Measurements from ENCODE around the gene MKLN1. TPM values are rescaled to one million over a fixed set of nuclear protein-coding genes. Genes with fewer than 3 reads are reported as not detected.
"Not testable (repeated sequence)": the region's sequence is repeated elsewhere in the genome, so short reads cannot be mapped to it uniquely, and the experiment has no call there.

The MKLN1 gene
- total RNA-seq, 1 experiment from 2014 or later: 42.6 TPM

DNA sequence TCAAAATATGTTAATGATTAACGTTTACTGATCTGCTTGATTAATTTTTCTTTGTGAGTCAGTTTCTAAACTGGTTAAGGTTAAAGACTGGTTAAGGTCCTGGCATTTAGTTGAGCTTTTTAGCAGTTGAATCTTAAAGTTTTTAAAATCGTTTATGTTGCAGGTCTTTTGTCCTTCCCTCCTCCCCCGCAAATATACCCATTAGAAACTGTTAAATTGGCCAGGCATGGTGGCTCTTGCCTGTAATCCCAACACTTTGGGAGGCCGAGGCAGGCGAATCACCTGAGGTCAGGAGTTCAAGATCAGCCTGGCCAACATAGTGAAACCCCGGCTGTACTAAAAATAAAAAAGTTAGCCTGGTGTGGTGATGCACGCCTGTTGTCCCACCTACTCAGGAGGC lies 127.9 kb downstream of the MKLN1 start:
- no peak for DNase-seq (ENCODE audit: extremely low read depth, low read depth)

DNA sequence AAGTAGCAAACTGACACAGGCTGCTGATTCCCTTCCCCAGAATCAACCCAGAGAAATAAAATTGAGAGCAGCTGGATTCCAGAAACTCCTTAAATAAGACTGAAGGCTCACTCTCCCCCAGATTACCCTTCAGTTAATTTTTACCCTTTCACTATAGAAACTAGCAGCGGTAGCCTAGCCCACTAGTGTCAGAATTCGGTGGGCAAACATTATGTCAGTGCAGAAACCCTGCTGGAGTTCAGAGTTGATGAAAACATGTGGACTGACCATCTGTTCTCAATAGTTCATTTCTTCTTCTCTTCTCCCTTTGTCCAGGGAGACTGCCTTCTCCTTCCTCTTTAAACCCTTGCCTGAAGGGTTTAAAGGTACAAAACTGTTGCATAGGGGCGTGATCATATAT lies 128.7 kb downstream of the MKLN1 start:
- DNase-seq (ENCODE audit: extremely low read depth, low read depth): no peak

DNA sequence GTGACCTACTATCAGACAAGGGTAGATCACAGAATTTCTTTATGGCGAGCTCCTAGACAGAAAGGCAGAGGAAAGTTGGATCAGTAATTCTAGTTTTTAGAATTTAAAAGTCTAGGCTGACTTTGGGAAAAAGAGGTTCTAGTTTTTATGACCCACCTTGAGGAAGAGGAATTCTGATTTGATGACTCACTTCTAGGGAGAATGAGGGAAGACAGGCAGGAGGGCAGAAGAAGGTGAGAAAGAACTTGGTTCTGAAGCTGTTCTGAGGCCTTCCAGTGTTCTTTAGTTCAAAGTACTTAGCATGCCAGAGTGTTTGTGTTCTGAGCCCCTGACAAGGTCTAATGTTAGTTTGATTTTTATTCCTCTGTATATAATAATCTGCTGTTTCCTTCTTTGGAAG lies 131.6 kb downstream of the MKLN1 start:
- DNase-seq (ENCODE audit: extremely low read depth, low read depth): no peak

DNA sequence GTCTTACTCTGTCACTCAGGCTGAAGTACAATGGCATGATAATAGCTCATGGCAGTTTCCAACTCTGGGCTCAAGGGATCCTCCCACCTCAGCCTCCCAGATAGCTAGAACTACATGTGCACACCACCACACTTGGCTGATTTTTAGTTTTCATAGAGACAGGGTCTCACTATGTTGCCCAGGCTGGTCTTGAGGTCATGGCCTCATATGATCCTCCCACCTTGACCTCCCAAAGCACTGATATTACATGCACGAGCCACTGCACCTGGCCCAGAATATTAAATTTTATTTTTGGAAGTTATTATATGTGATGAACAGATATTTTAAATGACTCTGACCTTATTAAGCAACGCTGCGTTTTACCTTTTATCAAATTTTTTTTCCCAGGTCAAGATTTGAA lies 134.4 kb downstream of the MKLN1 start:
- DNase-seq (ENCODE audit: extremely low read depth, low read depth): no peak

DNA sequence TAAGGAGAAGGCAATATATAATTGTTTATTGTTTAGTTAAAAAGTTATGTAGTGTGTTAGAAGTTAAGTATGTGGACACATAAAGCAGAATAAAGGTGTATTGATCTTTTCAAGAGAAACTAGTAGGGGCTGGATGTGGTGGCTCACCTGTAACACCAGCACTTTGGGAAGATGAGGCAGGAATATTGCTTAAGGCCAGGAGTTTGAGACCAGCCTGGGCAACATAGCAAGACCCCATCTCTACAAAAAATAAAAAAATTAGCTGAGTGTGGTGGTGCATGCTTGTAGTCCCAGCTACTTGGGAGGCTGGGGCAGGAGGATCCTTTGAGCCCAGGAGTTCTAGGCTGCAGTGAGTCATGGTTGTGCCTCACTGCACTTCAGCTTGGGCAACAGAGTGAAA lies 135.0 kb downstream of the MKLN1 start:
- DNase-seq (ENCODE audit: extremely low read depth, low read depth): not testable (repeated sequence)

DNA sequence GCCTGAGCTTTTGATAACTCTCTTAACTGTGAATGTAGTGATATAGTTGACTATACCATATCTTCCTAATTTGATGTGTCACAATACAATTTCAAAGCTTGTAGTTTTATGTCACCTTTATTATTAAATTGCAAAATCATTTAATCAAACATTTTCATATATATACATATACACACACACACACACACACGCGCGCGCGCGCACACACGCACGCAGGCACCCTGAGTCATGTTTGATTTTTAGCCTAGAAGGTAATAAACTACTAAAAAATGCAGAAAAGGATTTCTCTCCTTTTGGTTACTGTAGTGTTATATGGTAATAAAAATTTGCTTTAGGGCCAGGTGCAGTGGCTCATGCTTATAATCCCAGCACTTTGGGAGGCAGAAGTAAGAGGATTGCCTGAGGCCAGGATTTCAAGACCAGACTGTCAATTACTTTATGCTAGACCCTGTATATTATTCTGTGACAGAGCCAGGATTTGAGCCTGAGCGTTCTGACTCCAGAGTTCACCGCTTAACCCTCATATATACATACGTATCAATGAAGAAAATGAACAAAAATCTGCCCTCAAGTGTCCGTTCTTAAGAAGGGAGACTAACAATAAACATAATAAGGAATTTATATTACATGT lies 139.2 kb downstream of the MKLN1 start:
- DNase-seq (ENCODE audit: extremely low read depth, low read depth): no peak

DNA sequence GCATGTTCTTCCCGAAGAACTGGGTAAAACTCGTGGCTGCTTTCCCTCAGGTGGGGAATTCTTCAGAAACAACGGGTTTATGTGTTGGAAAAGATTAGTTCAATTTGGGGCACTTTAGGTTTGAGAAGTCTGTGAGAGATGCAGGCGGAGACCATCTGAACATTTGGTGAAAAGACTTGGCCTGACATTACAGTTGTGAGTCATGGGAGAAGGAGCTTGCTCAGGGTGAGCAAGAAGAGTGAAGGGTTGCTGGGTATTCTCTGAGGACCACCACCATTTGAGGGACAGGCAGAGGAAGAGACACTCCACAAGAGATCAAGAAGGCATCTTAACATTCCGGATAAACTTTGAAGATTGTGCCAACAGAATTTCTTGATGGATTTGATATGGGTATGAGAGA lies 140.1 kb downstream of the MKLN1 start:
- no peak for DNase-seq (ENCODE audit: extremely low read depth, low read depth)

DNA sequence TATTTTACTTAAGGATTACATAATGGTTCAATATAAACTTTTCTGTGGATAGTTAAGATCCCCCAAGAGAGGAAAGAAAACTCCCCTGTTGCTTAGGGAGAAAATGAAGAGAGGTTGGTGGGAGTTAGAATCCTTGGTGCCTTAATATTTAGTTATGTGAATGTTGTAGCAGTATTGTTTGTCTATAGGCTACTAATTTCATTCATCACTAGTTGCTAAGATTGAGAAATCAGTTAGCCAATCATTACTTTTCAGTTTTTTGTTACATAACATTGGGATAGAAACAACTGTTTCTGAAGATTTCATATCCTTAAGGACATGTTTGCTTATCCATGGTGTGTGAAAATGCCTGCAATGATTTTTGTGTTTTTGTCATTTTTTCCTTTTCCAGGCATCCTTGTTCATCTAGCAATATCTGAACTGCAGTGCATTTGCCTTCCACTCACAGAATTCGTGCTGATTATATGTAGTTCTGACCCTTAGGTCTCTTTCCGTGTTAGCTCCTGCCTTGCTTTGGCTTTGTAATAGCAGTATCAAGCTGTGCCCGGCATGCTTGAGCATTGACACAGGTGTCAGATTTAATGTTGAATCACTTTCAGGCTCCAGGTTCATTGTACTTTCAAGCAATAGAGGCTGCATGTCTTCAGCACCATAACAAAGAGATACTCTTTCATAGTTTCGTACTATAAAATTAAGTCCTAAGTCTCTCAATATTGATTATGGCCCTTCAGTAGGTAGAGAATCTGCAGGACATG lies 143.8 kb downstream of the MKLN1 start:
- no peak for DNase-seq (ENCODE audit: extremely low read depth, low read depth)

DNA sequence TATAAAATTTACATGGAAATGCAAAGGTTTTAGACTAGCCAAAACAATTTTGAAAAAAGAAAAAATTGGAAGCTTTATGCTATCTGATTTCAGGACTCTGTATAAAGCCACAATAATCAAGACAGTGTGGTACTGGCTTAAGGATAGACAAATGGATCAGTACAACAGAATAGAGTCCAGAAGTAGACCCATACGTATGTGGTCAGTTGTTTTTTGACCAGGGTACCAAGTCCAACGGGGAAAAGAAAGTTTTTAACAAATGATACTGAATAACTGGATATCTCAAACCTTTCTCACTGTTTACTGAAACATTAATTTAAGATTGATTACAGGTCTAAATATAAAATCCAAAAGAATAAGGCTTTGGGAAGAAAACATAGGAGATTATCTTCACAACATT lies 149.1 kb downstream of the MKLN1 start:
- no peak for DNase-seq (ENCODE audit: extremely low read depth, low read depth)

DNA sequence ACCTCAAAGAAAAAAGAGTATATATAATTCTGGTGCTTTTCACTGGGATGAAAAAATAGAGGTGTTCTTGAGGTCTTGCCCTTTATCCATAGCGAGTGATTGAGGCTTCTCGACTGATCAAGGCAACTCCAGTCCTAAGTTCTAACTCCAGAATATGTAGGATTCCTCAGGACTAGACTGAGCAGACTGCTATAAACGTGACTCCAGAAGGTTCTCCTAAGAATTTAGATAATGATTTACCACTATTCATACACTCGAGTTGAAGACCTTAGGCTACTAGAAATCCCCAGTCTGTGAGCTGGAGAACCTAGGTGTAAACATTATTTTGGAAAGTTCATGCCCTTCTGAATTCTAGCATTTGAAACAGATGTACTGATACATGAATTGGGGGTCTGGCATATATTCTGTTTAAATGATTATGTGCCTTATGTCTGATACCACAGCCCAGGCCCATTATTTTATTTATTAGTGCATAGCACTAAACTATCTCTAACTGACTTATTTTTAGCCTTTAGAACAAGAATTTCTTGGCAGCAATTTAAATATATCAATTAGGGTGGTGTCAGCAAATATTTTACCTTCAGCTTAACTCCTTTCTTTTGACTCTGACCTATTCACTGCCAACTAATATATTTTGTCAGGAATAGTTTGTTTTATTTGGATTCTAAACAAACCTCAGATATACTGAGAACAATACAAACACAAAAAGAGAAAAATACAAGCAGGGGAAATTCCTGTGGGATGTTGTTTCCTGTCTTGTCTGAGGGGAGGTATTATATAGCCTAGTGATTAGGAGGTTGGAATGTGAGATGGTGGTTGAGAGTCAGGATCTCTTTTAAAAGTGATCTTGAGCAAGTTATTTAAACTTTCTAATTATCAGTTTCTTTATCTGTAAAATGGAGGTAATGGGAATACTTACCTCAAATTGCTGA lies 153.0 kb downstream of the MKLN1 start:
- DNase-seq (ENCODE audit: extremely low read depth, low read depth): no peak

DNA sequence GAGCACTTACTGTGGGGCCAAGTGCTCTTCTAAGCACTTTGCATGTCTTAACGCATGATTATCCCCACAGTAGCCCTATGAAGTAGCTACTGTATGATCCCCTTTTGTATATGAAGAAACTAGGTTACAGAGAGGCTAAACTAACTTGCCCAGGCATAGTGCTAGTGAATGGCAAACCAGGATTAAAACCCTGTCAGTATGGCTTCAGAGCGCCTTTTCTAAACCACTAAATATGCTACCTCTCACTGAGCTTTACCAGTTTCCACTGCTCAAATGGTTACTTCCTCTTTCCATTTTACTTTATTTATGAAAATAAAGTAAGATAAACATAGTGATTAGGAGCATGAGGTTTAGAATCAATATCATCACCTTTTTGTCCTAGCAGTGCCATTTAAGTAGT lies 155.1 kb downstream of the MKLN1 start:
- no peak for DNase-seq (ENCODE audit: extremely low read depth, low read depth)

DNA sequence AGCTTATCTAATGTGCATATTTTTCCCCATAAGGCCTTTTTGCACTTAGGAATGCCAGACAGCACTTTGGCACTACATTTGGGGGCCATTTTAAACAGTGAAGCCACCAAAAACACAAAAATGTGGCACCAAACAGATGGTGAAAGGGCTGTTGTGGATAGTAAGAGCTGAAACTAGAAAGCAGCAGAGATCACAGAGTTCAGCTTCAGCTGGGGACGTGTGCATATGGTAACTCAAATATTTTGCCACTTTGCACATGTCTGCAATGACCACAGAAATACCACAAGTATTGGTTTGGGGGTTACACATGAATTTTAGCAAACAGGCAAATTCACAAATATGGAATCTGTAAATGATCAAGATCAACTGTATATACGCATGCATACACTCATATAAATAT lies 155.9 kb downstream of the MKLN1 start:
- no peak for DNase-seq (ENCODE audit: extremely low read depth, low read depth)

DNA sequence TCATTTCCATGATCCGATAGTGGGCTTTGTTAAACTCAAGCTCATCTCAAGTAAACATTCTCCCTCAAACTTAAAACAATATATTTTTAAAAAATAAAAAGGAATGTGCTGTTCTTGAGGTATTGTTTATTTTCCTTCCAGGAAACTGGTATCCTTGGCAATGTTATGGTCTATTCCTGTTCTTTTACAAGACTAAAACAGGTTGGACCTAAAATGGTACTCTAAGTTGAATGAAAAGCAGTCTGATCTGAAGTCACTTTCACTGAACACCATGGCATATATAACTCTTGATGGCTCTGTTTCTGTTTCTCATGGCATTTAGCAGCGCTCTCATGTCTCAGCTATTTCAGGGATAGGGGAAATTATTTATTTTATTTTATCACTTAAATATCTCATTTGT lies 158.7 kb downstream of the MKLN1 start:
- no peak for DNase-seq (ENCODE audit: extremely low read depth, low read depth)

DNA sequence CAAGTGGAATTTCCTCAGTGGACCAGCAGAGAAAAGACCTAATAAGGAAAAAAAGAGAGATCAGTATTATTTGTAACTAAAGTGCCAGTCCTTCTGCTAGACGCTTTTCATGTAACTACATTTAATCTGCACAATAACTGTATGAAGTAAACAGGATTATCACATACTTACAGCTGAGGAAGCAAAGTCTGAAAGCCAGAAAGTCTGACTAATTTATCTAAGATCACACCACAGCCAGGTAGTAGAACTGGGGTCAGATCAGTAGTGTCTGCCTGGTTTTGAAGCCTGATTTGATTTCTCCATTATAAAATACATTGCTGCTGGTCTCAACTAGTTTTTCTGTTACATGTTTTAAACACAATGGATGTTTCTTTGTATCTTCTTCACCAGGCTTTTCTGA lies 159.5 kb downstream of the MKLN1 start:
- DNase-seq (ENCODE audit: extremely low read depth, low read depth): no peak

DNA sequence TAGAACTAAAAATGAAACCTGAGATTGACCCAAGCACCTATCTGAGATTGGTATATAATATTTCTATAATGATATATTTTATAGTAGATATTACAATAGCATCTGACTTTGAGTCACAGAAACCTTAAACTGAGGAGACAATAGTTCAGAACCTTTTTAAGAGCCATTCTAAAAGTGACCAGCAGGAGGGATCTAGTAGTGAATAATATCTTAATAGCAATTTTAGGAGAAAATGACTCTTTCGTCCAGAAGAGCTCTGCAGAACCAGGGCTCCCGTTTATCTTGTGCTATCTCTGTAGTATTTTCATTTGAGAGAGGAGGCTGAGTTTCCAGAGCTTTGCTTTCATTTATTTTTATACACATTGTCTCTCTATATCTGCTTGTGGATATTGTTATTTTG lies 160.7 kb downstream of the MKLN1 start:
- no peak for DNase-seq (ENCODE audit: extremely low read depth, low read depth)

DNA sequence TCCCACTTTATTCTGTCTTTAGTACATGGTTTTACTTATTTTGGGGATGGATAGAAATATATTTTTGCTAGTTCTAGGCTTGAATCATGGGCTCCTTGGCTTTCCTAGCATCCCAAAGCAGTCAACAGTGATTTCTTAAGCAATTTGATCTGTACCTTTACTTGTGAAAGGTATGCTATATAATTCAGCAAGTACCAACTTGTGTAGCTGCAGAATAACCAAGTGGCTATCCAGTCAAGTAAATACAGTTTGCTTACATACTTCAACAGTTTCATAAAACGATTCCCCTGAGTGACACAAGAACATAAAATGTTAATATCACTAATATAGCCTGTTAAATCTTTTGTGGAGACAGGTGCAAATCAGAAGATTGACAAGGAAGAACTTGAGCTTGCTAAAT lies 161.5 kb downstream of the MKLN1 start:
- DNase-seq (ENCODE audit: extremely low read depth, low read depth): no peak

DNA sequence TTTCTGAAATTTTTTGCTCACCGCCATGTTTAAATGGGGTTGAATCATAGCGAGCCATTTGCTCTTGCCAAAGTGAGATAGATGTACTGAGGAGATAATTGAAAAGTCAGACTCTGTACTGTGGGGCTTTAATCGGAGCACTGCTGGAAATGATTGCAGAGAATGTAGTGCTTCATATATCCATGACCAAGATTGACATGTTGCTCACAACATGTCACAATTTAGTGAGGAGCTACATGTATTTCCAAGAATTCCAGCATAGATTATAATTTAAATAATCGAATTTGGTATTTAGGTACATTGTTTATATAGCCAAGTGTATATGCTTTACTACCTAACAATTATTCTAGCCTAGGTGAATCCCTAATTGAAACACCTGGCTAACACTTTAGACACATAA lies 162.2 kb downstream of the MKLN1 start:
- no peak for DNase-seq (ENCODE audit: extremely low read depth, low read depth)

DNA sequence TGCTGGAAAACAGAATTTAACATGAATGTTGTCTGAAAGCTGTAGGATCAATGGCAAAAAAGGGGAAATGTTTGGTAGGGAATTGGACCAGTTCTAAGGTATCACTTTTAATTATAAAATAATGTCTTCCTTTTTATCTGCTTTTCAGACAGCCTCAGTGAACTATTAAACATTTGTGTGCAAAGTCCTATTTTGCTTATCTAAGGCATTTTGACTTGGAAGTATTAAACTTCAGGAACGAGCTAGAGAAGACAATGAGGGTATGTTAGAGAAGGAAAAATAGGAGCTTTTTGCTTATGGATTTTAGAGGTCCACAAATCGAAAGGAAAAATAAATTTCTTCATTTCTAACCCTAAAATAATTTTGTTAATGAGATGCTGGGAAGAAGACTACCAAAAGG lies 165.4 kb downstream of the MKLN1 start:
- no peak for DNase-seq (ENCODE audit: extremely low read depth, low read depth)

DNA sequence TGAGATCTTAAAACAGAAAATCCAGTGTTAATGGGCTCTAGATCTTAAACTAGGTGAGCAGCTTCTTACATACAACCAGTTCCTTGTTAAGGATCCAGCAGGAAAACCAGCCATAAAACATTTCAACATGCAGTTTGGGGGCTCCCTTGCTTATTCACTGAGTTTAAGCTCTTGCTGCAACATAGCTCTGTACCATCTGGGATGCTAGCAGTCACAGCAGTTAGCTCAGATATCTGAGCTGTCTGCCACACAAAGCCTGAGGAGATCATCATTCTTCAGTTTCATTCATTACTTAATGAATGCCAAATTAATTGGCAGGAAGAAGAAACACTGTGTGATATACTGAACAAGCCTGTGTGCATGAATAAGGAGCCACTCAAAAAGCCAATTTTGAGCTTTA lies 165.9 kb downstream of the MKLN1 start:
- DNase-seq (ENCODE audit: extremely low read depth, low read depth): no peak

DNA sequence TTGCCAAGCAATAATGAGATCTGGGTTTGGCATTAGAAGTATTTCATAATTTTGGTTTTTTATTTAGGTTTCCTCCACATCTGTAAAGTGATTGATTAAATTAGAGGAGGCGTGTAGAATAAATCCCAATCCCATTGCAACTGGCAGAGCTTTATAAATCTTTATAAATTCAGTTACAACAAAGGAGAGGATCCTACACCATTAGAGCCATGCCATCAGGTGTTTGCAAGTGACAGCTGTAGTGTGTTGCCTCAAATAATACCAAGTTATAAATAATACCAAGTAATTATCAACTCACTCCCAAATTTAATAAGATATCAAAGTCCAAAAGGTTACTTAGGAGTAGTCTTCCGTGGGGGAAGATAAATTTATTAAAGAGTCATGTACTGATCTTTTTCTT lies 166.5 kb downstream of the MKLN1 start:
- DNase-seq (ENCODE audit: extremely low read depth, low read depth): no peak

DNA sequence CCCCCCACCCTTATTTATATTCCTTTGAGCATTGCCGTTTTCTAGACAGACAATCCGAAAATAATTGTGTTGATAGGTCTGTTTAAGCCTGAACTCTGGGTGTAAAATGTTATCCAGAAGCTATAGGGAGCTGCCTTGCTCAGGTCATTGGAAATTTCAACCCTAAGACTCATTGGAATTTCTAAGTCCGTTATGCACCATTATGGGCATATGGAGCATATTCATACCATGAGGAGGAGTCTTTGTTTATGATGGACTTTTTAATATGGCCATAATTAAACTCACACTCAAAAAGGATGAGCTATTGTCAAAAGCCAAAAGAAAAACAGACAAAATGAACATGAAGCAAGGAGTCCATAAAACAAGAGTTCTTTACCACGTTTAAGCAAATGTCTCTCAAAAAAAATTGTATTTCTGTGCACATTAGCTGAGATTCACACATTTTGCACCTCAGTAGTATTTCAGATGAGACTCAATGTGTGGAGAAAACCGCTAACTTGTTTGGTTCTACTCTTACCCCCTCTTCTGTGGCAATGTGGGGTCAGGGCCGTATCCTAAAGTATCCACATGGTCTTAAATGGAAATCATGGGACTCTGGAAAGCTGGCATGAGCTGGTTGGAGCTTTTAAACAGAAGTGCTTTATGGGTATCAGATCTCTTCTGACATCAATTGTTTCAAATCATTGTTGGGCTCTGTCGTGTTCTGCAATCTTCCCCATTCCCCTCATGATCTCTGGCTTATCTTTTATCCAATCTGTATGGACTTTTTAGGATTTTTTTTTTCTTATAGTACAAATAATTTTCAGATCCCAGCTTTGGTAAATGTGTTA lies 168.2 kb downstream of the MKLN1 start:
- DNase-seq (ENCODE audit: extremely low read depth, low read depth): no peak

Data from NCI-H460 (cell line).